NCI-H1092 (cell line): ENCODE data around the gene EHF.

Experiments used
- DNase-seq: peaks from one replicate; lab custom pipeline; 2025; lab: John Stamatoyannopoulos, UW

Gene EHF

GRCh38 chr11:34602245-34602644 lies 18.6 kb upstream of the EHF start:
- no peak for DNase-seq

- no peak for DNase-seq
Measured at GRCh38 chr11:34603129-34604001, 17.5 kb upstream of the EHF start.

DNA sequence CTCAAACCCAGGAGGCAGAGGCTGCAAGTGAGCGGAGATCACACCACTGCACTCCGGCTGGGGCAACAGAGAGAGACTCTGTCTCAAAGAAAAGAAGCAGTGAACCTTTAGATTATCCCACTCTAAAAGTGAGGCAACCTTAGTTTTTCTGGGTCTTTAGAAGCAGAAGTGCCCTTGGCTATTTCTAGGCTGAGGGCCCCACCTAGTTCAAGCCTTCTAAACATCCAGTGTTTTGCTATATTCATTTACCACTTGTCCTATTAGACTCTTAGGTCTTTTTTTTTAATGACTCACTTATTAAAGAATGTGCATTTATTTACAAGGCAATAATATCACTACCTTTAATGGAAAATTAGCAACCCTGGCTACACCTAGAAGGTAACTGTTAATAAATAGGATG lies 16.7 kb upstream of the EHF start:
- no peak for DNase-seq

DNA sequence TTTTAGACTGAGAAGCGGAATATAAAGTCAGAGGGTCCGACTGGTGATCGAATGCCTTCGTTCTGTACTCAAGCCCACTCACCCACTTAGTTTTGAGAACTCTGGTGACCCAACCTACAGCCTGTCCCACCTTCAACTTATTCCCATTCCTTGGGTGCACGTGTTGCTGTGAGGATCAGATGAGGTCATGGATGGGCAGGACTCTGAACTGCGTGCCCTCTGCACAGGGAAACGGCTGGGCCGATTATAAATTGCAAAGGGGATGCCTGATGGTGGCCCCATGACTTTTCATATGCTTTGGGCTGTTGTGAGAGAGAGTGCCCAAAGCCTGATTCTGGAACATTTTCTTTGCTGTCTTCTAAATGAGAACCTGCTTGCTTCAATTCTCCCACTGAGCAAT lies 16.0 kb upstream of the EHF start:
- DNase-seq: no peak

GRCh38 chr11:34605481-34606325 lies 15.2 kb upstream of the EHF start:
- DNase-seq: no peak

GRCh38 chr11:34606326-34607120 lies 14.4 kb upstream of the EHF start:
- DNase-seq: no peak

DNA sequence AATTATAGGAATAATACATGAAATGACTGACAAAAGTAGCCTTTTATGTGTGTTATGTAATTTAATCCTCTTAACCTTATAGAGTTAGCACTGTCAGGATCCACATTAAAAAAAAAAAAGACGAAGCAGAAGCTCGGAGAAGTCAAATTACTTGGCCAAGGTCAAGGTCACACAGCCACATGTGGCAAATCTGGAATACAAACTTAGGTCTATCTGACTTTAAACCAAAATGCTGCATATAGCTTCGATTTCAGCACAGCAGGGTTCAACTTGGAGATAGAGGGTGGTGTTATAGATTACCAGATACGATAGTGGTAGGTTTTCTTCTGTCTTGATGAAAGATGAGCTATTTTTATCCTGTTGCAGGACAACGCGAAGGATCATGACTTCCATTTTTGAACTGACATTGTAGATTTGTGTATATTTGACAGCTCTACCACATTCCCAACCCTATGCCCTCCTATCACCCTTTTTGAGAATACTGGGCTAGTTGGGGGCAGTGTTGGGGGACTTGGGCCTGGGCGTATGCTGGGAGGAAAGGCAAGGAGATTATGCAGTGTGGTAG lies 11.6 kb upstream of the EHF start:
- DNase-seq: no peak

DNA sequence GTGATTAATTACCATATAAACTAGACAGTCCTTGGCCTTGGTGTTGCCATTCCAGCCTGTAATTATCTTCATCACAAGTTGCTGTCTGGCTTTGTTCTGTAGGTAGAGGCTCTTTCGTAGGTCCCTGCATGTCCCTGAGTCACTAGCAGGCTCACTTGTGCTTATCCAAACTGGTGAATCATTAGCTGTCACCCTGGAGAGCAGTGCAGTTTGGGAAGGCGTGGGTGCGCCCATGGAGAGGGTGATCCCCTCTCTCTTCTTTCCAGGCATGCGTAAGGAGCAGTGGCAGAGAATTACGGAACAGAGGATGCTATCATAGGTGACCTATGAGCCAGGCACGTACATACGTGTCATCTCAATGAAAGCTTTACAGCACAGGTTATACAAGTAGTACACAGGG lies 11.0 kb upstream of the EHF start:
- DNase-seq: no peak

DNA sequence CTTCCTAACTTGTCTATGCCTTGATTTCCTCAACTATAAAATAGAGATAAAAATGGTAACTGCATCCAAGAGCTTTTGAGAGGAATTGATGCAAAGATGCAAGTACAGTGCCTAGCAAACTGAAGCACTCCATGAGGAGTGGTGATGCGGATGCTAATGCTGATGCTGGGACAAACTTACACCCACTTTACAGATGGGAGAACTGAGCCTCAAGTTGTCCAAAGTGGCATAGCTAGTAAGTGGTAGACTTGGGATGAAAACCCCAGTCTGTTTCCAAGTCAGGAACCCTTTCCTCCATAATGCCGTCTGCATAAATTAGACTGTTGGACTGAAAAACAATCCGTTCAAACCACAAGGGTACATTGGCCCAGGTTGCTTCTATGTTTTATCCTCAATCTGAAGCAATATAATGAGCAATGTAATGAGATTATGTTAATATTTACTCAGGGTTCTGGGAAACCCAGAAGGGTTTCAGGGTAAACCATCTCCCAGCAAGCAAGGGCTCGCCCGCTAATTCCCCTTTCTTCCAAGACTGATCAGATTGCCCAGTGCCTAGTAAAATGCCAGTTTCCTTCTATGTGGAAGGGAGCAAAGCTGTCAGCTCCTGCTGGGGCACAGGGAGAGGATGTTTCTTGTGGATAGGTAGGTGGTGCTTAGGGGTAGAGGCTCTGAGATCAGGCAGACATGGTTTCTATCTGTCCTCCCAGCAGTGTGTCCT lies 10.4 kb upstream of the EHF start:
- no peak for DNase-seq

- no peak for DNase-seq
Measured at GRCh38 chr11:34613015-34613414, 7.9 kb upstream of the EHF start.

GRCh38 chr11:34613552-34614056 lies 7.3 kb upstream of the EHF start:
- DNase-seq: no peak

DNA sequence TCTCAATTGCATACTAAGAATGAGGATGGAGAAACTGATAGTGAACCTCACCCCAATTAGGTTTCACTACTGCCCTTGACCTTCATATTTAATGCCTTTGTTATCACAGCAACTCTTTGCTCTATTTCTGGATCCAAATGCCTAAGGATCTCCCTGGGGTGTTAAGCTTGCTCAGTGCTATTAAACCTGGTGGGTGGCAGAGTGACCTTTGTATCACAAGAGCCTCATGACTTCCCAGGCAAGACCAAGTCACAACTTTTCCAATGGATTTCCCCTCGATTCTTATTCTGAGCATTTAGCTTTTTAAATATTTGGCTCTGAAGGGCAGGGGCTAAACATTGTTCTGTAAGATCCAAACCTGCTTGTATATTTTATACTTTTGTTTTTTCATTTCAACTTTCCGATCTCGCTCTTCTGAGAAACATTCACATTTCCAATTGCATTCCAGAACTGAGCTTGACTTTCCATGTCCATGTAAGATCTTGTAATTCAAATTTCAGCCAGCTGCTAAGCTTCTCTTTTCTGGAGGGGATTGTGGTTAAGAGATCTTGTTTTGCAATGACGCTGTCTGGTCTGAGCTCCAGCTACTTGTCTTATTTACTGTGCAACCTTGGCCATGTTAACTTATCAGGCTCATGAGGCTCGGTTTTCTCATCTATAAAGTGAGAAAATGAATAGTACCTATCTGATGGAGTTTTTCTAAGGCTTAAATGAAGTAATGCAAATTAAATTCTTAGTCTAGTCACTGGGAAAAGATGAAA lies 6.4 kb upstream of the EHF start:
- no peak for DNase-seq

GRCh38 chr11:34616086-34616485 lies 4.8 kb upstream of the EHF start:
- DNase-seq: no peak

GRCh38 chr11:34616830-34617504 lies 3.9 kb upstream of the EHF start:
- no peak for DNase-seq

- no peak for DNase-seq
Measured at GRCh38 chr11:34618406-34618805, 2.5 kb upstream of the EHF start.

- DNase-seq: no peak
Measured at GRCh38 chr11:34619062-34619516, 1.8 kb upstream of the EHF start.

GRCh38 chr11:34620202-34620601 lies 691 bp upstream of the EHF start:
- DNase-seq: no peak

GRCh38 chr11:34621876-34622275 lies 983 bp downstream of the EHF start:
- DNase-seq: no peak

DNA sequence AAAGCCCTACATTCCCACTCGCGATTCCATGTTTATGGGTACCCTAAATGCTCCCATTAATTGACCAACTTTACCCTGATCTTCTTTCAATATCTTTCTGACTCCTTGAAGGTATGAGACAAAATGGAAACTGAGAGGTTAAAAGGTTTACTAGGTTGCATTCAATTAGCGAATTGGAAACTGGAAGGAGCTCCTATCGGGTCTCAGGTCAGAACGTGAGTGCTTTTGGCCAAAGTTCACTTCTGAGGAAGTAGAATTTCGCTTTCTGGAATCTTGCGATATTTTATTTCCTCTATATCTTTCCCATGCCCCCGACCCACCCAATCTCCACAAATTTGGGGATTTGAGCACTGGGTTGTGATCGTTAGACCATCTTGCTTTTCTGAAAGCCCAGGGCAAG lies 2.6 kb downstream of the EHF start:
- no peak for DNase-seq

- DNase-seq: no peak
Measured at GRCh38 chr11:34624069-34624468, 3.2 kb downstream of the EHF start.
